ENCODE data around the gene IGF1R.

GRCh38 chr15:98861188-98861587 lies 212.8 kb downstream of the IGF1R start:
- TF ChIP-seq CTCF (IDR thresholded peaks at IDR 0.05): no peak
- no peak for TF ChIP-seq POLR2A (IDR thresholded peaks at IDR 0.05)
